Left ventricle myocardium inferior (tissue), 1 donor: ENCODE measurements around the gene ZNF280C. TPM values are rescaled to one million over a fixed set of nuclear protein-coding genes. Genes with fewer than 3 reads are reported as not detected.

Experiments
- DNase-seq: peaks from one replicate; pipeline ENCODE4 v3.0.0-alpha.2; 2020
- H3K27ac ChIP-seq: fragments of 200-600 bp; replicated peaks from 2 replicates; pipeline ENCODE4 v1.8.0; 2021
- H3K27me3 ChIP-seq: fragments of 200-600 bp; 2 replicates; pipeline ENCODE4 v1.8.0; 2021; ENCODE audit warnings: low read depth
- H3K36me3 ChIP-seq: fragments of 200-600 bp; 2 replicates; pipeline ENCODE4 v1.8.0; 2021
- H3K4me1 ChIP-seq: fragments of 200-600 bp; 2 replicates; pipeline ENCODE4 v1.8.0; 2021
- H3K4me3 ChIP-seq: fragments of 200-600 bp; 2 replicates; pipeline ENCODE4 v1.8.0; 2021; ENCODE audit warnings: mild to moderate bottlenecking, moderate library complexity
- H3K9me3 ChIP-seq: fragments of 200-600 bp; replicated peaks from 2 replicates; pipeline ENCODE4 v1.8.0; 2021
- CTCF ChIP-seq: fragments of 200-600 bp; IDR thresholded peaks from 2 replicates; pipeline ENCODE4 v1.8.0; 2021; ENCODE audit warnings: antibody characterized with exemption, mild to moderate bottlenecking, borderline replicate concordance
- intact Hi-C: fragments of 100-400 bp; cut with micrococcal nuclease; formaldehyde crosslinking; loops from one replicate; pipeline ENCODE4 v1.11.0; 2022
- total RNA-seq: library from RNA; stranded (reverse); fragmentation: NEBNext Ultra II Directional; extraction: Animal tissue kit (Norgen Biotek cat#: 25700); gene quantifications from one replicate; pipeline ENCODE4 v1.2.1, GENCODE V29; 2021
- donor health status: DM: no; HTN: yes; CAD: no; lungs with severe emphysema.

Gene ZNF280C
- total RNA-seq, 1 donor from 2014 or later = 1.5 TPM

DNA sequence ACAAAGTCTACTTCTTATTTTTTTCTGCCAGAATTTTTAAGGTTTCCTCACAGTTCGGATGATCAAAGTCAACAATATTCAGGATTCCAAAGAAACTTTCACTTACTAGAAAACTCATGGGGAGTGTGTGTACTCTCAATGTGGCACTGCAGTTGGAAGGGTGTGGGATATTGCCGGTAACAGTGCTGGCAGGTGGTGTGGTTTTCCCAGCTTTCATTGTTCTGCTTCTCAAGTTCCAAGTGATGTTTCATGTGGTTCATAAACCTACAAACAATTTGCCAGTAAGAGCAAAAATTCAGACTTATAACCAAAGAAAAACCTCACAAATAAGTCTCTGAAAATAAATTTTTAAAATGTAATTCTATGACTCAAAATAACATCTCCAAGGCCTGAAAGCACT is 39.8 kb downstream of the ZNF280C start:
- DNase-seq = no peak
- peaks cover 21% of the 10 kb centered on the region for H3K36me3 ChIP-seq
- intact Hi-C loops = no loop called here

GRCh38 chrX:130224810-130225209 is 43.9 kb downstream of the ZNF280C start:
- Histone ChIP-seq H3K27me3 (no peaks in the 10 kb centered on the region), H3K36me3 (peaks cover 21% of the 10 kb centered on the region), H3K9me3 (no peaks in the 10 kb centered on the region), H3K4me3 (no peak overlapping the region), H3K4me1 (no peaks in the 10 kb centered on the region), H3K27ac (no peak overlapping the region)
- no peak for DNase-seq
- intact Hi-C loops = no loop called here
- TF ChIP-seq CTCF = no peak

More for the DNA sequence above, 39.8 kb downstream of the ZNF280C start:
- no peak overlapping the region for H3K27ac ChIP-seq
- H3K27me3 ChIP-seq = no peaks in the 10 kb centered on the region
- no peak for TF ChIP-seq CTCF
- no peaks in the 10 kb centered on the region for H3K4me1 ChIP-seq
- no peak overlapping the region for H3K4me3 ChIP-seq
- H3K9me3 ChIP-seq = no peaks in the 10 kb centered on the region

GRCh38 chrX:130216320-130216719 is 52.4 kb downstream of the ZNF280C start:
- Histone ChIP-seq H3K36me3 (peaks cover 30% of the 10 kb centered on the region), H3K27me3 (no peaks in the 10 kb centered on the region), H3K4me1 (no peaks in the 10 kb centered on the region), H3K9me3 (no peaks in the 10 kb centered on the region), H3K4me3 (no peak overlapping the region), H3K27ac (no peak overlapping the region)
- DNase-seq = no peak
- no peak for TF ChIP-seq CTCF
- intact Hi-C loops = no loop called here

DNA sequence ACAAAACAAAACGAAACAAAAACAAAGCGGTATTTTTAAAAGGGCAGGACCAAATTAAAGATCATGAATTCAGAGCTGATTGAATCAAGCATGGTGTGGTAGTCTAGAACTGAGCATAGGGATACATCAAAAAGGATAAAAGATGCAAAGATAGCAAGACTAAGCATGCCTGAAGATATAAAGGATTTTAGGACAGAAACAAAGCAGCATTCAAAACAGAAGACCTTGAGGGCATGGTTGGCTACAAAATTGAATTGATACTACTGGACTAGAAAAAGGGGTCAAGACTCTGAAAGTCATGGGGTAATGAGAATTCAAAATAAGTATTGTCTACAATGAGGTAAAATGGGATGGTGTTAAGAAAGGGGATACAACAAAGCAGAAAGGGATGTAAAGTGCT is 55.3 kb downstream of the ZNF280C start:
- no peak for DNase-seq
- H3K4me3 ChIP-seq = no peak overlapping the region
- no peak for TF ChIP-seq CTCF
- no peaks in the 10 kb centered on the region for H3K9me3 ChIP-seq
- H3K4me1 ChIP-seq = no peaks in the 10 kb centered on the region
- peaks cover 27% of the 10 kb centered on the region for H3K36me3 ChIP-seq
- H3K27me3 ChIP-seq = no peaks in the 10 kb centered on the region
- no peak overlapping the region for H3K27ac ChIP-seq
- intact Hi-C loops = no loop called here

DNA sequence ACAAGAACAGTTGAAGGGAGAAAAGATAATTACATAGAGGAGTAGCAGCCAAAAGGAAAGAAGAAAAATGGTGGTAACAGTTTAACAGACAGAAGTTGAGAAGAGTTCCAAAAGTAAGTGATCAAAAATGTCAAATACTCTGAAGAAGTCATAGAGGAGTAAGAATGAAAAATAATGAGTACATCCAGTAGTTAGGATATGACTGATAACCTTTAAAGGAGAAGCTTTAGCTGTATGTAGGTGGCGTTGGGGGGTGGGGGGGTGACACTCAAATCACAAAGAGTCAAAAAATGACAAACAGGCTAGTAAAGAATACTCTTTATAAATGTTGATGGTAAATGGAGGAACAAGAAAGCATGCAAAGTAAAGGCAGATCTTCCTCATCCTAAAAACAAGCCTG is 56.3 kb downstream of the ZNF280C start:
- no peak overlapping the region for H3K27ac ChIP-seq
- intact Hi-C loops = no loop called here
- no peaks in the 10 kb centered on the region for H3K9me3 ChIP-seq
- H3K4me3 ChIP-seq = no peak overlapping the region
- TF ChIP-seq CTCF = no peak
- H3K4me1 ChIP-seq = no peaks in the 10 kb centered on the region
- DNase-seq = no peak
- peaks cover 27% of the 10 kb centered on the region for H3K36me3 ChIP-seq
- H3K27me3 ChIP-seq = no peaks in the 10 kb centered on the region
